Activated T-cell treated with anti-CD3 and anti-CD28 coated beads, Interleukin-2, amount 50 U/mL, for 72 hours (primary cell): ENCODE measurements around the gene CD74. TPM values are rescaled to one million over a fixed set of nuclear protein-coding genes. Genes with fewer than 3 reads are reported as not detected.

Experiments used
- ATAC-seq, 2 donors: fragments of 150-1000 bp; cut with Tn5 transposase; replicated peaks in 1 of 2; 2 replicates each; pipeline ENCODE4 v1.10.0; 2021; ENCODE audit warnings: moderate library complexity in 2 of 2, mild to moderate bottlenecking in 1 of 2
- DNase-seq, 2 donors: peaks; one replicate each; pipeline ENCODE4 v3.0.0; 2021 to 2022; ENCODE audit warnings: mixed read lengths in 1 of 2
- H3K27ac Mint-ChIP-seq: one replicate; pipeline ENCODE4 v1.8.0; 2022; ENCODE audit warnings: mild to moderate bottlenecking, moderate library complexity, mixed read lengths
- H3K27me3 Mint-ChIP-seq: one replicate; pipeline ENCODE4 v1.8.0; 2022; ENCODE audit warnings: low read depth, mixed read lengths
- H3K36me3 Mint-ChIP-seq, 2 donors: one replicate each; pipeline ENCODE4 v1.8.0; 2022; ENCODE audit warnings: mixed read lengths in 2 of 2, mild to moderate bottlenecking in 1 of 2; ENCODE audit not compliant: insufficient read depth in 2 of 2
- H3K4me1 Mint-ChIP-seq: one replicate; pipeline ENCODE4 v1.8.0; 2022; ENCODE audit warnings: low read depth, mixed read lengths
- H3K4me3 Mint-ChIP-seq, 2 donors: one replicate each; pipeline ENCODE4 v1.8.0; 2022; ENCODE audit warnings: mild to moderate bottlenecking in 2 of 2, mixed read lengths in 2 of 2, moderate library complexity in 2 of 2
- H3K9me3 Mint-ChIP-seq, 2 donors: one replicate each; pipeline ENCODE4 v1.8.0; 2022; ENCODE audit warnings: mixed read lengths in 2 of 2
- total RNA-seq, 2 donors: library from RNA; stranded (reverse); gene quantifications; one replicate each; pipeline ENCODE4 v1.2.3, GENCODE V29; 2022

The CD74 gene
- total RNA-seq, 2 donors from 2014 or later = 363 to 455 TPM

GRCh38 chr5:150448952-150449516 is 36.3 kb upstream of the CD74 start:
- Mint-ChIP-seq H3K27ac (peak overlapping the region; percentile 99), H3K36me3 (peaks cover 29 to 43% of the 10 kb centered on the region in 2 donors), H3K27me3 (no peaks in the 10 kb centered on the region), H3K4me3 (peak overlapping the region; percentile 89 to 97), H3K4me1 (peaks cover 32% of the 10 kb centered on the region), H3K9me3 (no peaks in the 10 kb centered on the region)
- no peak for DNase-seq
- peak; percentile 43 to 48 for ATAC-seq

- Mint-ChIP-seq H3K9me3 (no peaks in the 10 kb centered on the region), H3K27me3 (no peaks in the 10 kb centered on the region), H3K27ac (peak overlapping the region; percentile 99), H3K36me3 (peaks cover 29 to 47% of the 10 kb centered on the region in 2 donors), H3K4me3 (peak overlapping the region; percentile 89 to 97), H3K4me1 (peaks cover 32% of the 10 kb centered on the region)
- no peak for DNase-seq
- ATAC-seq = no peak
Observed at GRCh38 chr5:150448334-150448733, 35.6 kb upstream of the CD74 start.

- DNase-seq (no peak), ATAC-seq (no peak)
- Mint-ChIP-seq H3K9me3 (no peaks in the 10 kb centered on the region), H3K27me3 (no peaks in the 10 kb centered on the region), H3K4me3 (peak overlapping the region; percentile 89 to 97), H3K4me1 (peaks cover 32% of the 10 kb centered on the region), H3K36me3 (peaks cover 29 to 47% of the 10 kb centered on the region in 2 donors), H3K27ac (peak overlapping the region; percentile 99)
Observed at GRCh38 chr5:150447188-150447587, 34.5 kb upstream of the CD74 start.

DNA sequence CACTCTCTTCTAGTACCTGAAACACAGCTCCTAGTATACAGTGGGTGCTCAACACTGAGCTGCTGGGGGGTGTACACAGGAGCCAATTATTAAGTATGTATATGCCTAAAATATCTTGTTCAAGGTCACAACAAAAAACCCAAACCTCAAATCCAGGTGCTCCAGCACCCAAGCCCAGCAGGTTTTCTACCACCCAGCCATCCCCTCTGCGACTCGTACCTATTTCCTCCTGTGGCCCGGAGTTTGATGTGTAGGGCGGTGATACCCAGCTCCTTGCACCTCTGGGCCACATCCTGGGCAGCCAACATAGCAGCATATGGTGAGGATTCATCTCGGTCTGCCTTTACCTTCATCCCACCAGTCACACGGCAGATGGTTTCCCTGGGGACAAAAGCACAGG is 33.9 kb upstream of the CD74 start:
- Mint-ChIP-seq H3K9me3 (no peaks in the 10 kb centered on the region), H3K4me1 (peaks cover 32% of the 10 kb centered on the region), H3K27me3 (no peaks in the 10 kb centered on the region), H3K36me3 (peaks cover 29 to 47% of the 10 kb centered on the region in 2 donors), H3K4me3 (peak overlapping the region; percentile 9 to 20), H3K27ac (peak overlapping the region; percentile 66)
- DNase-seq (no peak), ATAC-seq (no peak)

DNA sequence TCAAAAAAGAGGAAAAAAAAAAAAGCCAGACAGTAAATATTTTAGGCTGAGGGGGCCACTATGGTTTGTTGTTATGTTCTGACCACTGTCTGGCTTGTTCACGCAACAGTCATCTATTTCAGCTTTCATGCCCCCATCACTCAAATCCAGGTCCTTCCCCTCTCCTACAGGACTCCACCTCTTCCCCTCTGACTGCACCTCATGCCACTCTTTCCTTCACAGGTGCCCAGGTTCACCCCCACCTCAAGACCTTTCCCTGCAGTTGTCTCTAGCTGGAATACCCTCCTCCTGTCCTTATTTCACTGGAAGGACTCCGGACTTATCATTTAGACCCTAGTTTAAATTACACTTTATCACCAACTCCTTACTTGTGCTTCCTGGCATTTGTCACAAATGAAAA is 33.4 kb upstream of the CD74 start:
- H3K27me3 Mint-ChIP-seq = no peaks in the 10 kb centered on the region
- no peak for DNase-seq
- H3K4me1 Mint-ChIP-seq = peaks cover 32% of the 10 kb centered on the region
- ATAC-seq = no peak
- H3K27ac Mint-ChIP-seq = peak overlapping the region; percentile 66
- H3K9me3 Mint-ChIP-seq = no peaks in the 10 kb centered on the region
- peaks cover 29 to 47% of the 10 kb centered on the region in 2 donors for H3K36me3 Mint-ChIP-seq
- no peak overlapping the region for H3K4me3 Mint-ChIP-seq

DNA sequence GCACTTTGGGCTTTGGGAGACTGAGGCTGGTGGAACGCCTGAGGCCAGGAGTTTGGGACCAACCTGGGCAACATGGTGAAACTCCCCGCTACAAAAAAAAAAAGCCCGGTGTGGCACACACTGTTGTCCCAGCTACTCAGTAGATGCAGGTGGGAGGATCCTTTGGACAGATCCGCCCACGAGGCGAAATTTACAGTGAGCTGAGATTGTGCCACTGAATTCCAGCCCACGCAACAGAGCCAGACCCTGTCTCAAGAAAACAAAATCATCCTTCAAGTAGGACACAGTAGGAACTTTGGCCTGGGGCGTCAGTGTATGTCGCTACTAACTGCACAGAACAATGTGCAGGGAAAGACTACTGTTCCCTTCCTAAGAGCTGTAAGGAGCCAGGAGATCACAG is 32.1 kb upstream of the CD74 start:
- H3K27ac Mint-ChIP-seq = no peak overlapping the region
- H3K4me1 Mint-ChIP-seq = peaks cover 32% of the 10 kb centered on the region
- ATAC-seq (no peak), DNase-seq (no peak)
- no peaks in the 10 kb centered on the region for H3K27me3 Mint-ChIP-seq
- no peak overlapping the region for H3K4me3 Mint-ChIP-seq
- H3K9me3 Mint-ChIP-seq = no peaks in the 10 kb centered on the region
- H3K36me3 Mint-ChIP-seq = peaks cover 29 to 47% of the 10 kb centered on the region in 2 donors

DNA sequence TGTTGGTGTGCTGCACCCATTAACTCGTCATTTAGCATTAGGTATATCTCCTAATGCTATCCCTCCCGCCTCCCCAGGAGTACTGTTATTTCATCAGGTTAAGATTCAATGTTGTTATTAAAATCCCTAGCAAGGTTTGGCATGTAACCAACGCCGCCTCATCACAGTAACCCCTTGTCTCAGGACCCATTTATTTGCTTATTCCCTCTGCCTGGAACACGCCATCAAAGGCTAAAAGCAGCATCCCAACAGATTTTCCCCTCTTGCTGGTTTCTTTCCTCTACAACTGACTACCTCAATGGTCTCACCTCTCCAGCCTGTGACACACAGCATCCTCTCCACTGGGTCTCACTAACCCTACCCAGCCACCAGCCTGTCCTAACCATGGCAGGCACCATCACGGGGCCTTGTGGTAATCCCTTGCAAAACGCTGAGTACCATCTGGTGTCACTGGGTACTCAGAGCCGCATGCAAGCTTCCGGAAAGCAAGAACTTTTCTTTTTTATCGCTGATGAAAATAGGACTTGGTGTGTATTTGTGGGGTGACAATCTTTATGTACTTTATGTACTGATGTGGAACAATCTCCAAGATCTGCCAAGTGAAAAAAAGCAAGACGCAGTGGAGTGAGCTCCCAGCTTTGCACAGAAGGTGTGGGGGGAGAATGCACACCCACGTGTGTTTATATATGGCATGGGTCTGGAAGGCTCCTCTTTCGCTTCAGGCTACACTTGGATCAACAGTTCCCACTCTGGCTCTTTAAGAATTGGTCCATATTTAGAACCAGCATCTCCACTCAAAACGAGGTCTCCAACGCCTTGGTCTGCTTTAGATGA is 30.7 kb upstream of the CD74 start:
- Mint-ChIP-seq H3K36me3 (peaks cover 21 to 35% of the 10 kb centered on the region in 2 donors), H3K27me3 (no peaks in the 10 kb centered on the region), H3K27ac (no peak overlapping the region), H3K4me3 (no peak overlapping the region), H3K9me3 (no peaks in the 10 kb centered on the region), H3K4me1 (peaks cover 26% of the 10 kb centered on the region)
- no peak for DNase-seq
- ATAC-seq = no peak

DNA sequence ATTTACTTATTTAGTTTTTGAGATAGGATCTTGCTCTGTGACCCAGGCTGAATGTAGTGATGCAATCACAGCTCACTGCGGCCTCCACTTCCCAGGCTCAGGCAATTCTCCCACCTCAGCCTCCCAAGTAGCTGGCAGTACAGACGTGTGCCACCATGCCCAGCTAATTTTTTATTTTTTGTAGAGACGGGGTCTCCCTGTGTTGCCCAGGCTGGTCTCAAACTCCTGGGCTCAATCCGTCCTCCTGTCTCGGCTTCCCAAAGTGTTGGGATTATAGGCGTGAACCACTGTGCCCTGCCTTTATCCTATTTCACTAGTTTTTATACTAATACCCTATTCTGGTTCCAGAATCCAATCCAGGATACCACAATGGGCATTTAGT is 30.0 kb upstream of the CD74 start:
- Mint-ChIP-seq H3K27me3 (no peaks in the 10 kb centered on the region), H3K36me3 (peaks cover 15 to 28% of the 10 kb centered on the region in 2 donors), H3K4me3 (no peak overlapping the region)

GRCh38 chr5:150441813-150442698 is 29.3 kb upstream of the CD74 start:
- peaks cover 12% of the 10 kb centered on the region for H3K4me1 Mint-ChIP-seq
- H3K27me3 Mint-ChIP-seq = no peaks in the 10 kb centered on the region
- peaks cover 13 to 22% of the 10 kb centered on the region in 2 donors for H3K36me3 Mint-ChIP-seq
- ATAC-seq (peak; percentile 12 to 18), DNase-seq (no peak)
- H3K4me3 Mint-ChIP-seq = no peak overlapping the region
- H3K9me3 Mint-ChIP-seq = no peaks in the 10 kb centered on the region
- no peak overlapping the region for H3K27ac Mint-ChIP-seq

More for the DNA sequence above, 30.0 kb upstream of the CD74 start:
- Mint-ChIP-seq H3K9me3 (no peaks in the 10 kb centered on the region), H3K4me1 (peaks cover 19% of the 10 kb centered on the region), H3K27ac (no peak overlapping the region)
- no peak for ATAC-seq
- no peak for DNase-seq

- peaks cover 11% of the 10 kb centered on the region for H3K4me1 Mint-ChIP-seq
- no peak overlapping the region for H3K27ac Mint-ChIP-seq
- H3K27me3 Mint-ChIP-seq = no peaks in the 10 kb centered on the region
- H3K36me3 Mint-ChIP-seq = peaks cover 6 to 14% of the 10 kb centered on the region in 2 donors
- H3K4me3 Mint-ChIP-seq = no peak overlapping the region
- ATAC-seq = peak in 1 of 2 donors; percentile 7
- no peaks in the 10 kb centered on the region for H3K9me3 Mint-ChIP-seq
- no peak for DNase-seq
Observed at GRCh38 chr5:150440948-150441812, 28.5 kb upstream of the CD74 start.

DNA sequence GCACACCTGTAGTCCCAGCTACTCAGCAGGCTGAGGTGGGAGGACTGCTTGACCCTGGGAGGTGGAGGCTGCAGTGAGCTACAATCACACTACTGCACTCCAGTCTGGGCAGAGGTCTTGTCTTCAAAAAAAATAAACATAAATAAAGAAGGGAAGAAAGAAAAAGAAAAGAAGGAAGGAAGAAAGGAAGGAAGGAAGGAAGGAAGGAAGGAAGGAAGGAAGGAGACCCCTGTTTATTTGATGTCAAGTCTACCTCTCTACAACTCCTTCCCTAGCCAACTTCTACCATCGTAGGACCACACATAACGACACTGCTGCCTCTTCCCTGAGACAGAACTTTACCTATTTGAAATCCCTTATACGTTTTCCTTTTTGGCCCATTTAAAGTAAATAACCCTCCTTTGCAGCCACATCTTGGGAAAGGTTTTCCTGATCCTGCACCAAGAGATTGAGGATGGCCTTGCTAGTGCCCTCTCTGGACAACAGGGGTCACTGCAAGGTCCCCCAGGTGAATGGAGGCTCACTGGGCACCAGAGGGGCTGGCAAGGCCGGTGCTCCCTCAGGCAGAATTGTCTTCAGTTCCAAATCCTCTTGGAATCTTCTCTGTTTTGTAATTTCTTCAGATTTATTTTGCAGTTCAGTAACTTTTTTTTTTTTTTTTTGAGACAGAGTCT is 26.3 kb upstream of the CD74 start:
- Mint-ChIP-seq H3K27me3 (no peaks in the 10 kb centered on the region), H3K4me3 (no peak overlapping the region), H3K36me3 (peaks cover 0 to 4% of the 10 kb centered on the region in 2 donors), H3K9me3 (no peaks in the 10 kb centered on the region), H3K4me1 (peaks cover 13% of the 10 kb centered on the region), H3K27ac (no peak overlapping the region)
- DNase-seq = peak in 1 of 2 donors; percentile 28
- no peak for ATAC-seq
